ENCODE data around the gene MPP2.
"Not testable (repeated sequence)": the region's sequence is repeated elsewhere in the genome, so short reads cannot be mapped to it uniquely, and the experiment has no call there.

The MPP2 gene

DNA sequence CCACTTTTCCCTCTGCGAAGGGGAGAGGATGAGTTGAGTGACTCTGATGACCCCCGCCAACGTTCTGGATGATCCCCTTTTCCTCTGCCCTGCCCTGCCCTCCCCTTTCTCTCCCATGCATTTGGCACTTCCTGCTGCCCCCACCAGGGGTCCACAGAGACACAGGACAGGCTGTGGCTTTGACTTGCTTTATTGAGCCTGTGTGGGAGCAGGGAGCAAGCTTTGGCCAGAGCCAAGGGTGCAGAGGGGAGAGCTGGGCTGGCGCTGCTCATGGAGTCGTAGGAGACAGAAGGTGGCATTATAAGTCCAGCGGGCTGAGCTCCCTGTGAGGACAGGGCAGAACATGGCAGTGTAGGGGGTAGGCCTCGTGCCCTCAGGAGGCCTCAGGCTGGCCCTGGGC lies 33.3 kb upstream of the MPP2 start:
- Histone ChIP-seq H3K27me3 (ENCODE audit: control insufficient read depth, insufficient read depth, low read length) (peaks cover 25% of the 10 kb centered on the region), H3K4me1 (ENCODE audit: control insufficient read depth, insufficient read depth, low read length) (peaks cover 5% of the 10 kb centered on the region), H3K9ac (ENCODE audit: low read depth, low read length) (no peak overlapping the region)

DNA sequence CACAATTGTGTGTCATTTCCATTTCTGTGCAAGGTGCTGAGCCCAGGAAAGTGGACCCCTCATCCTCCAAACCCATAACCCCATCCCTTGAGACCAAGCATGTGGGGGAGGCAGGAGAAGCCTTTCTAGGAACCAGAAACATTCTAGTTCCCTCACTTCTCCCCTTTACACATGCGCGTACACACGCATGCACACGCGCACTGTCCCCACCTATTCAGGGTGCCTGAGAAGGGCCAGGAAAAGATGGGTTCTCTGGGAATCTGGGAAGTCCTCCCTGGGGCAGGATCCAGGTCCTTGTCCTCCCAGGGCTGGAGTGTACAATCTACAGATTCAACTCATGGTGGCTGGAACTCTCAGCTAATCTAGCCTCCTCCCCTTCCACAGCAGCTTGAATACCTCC lies 32.5 kb upstream of the MPP2 start:
- Histone ChIP-seq H3K9ac (ENCODE audit: low read depth, low read length) (no peak overlapping the region), H3K4me2 (ENCODE audit: low read length) (no peak overlapping the region), H3K9me3 (replicated peaks; ENCODE audit: low read length) (no peaks in the 10 kb centered on the region), H3K4me1 (ENCODE audit: control insufficient read depth, insufficient read depth, low read length) (peaks cover 5% of the 10 kb centered on the region), H3K4me3 (ENCODE audit: low read length) (no peak overlapping the region), H3K36me3 (ENCODE audit: insufficient read depth, low read length) (no peaks in the 10 kb centered on the region), H3K27me3 (ENCODE audit: control insufficient read depth, insufficient read depth, low read length) (peaks cover 25% of the 10 kb centered on the region)

More for the DNA sequence above, 33.3 kb upstream of the MPP2 start:
- no peak overlapping the region for H3K4me2 ChIP-seq (ENCODE audit: low read length)
- H3K36me3 ChIP-seq (ENCODE audit: insufficient read depth, low read length) = no peaks in the 10 kb centered on the region
- H3K9me3 ChIP-seq (replicated peaks; ENCODE audit: low read length) = no peaks in the 10 kb centered on the region
- no peak overlapping the region for H3K4me3 ChIP-seq (ENCODE audit: low read length)

DNA sequence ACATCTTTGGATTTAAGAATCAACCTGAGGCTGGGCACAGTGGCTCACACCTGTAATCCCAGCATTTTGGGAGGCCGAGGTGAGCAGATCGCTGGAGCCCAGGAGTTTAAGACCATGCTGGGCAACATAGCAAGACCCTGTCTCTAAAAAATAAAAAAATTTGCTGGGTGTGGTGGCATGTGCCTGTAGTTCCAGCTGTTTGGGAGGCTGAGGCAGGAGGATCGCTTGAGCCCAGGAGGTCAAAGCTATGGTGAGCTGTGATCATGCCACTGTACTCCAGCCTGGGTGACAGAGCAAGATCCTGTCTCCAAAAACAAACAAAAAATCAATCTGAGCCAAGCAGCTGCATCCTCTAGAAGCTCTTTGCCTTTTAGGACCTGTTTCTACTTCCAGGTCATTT lies 32.1 kb upstream of the MPP2 start:
- H3K27me3 ChIP-seq (ENCODE audit: control insufficient read depth, insufficient read depth, low read length) = peaks cover 25% of the 10 kb centered on the region
- not testable (repeated sequence) for H3K9me3 ChIP-seq (replicated peaks; ENCODE audit: low read length); H3K9ac ChIP-seq (ENCODE audit: low read depth, low read length); H3K36me3 ChIP-seq (ENCODE audit: insufficient read depth, low read length); H3K4me3 ChIP-seq (ENCODE audit: low read length); H3K4me1 ChIP-seq (ENCODE audit: control insufficient read depth, insufficient read depth, low read length); H3K4me2 ChIP-seq (ENCODE audit: low read length)

DNA sequence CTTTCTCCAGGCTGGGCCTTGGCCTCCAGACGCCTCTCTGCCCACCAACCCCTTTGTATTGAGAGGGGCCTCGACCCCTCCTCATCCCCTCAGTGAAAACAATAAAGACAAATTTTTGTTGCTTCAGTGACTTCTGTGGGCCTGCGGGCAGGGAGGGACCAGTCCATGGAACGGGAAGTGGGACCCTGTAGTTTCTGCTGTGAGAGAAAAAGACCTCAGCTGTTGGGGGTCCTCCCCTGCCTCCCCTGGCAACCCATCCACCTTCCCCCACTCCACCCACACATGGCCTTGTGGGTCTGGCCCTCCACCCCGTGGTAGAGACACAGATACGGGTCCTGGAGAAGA lies 31.5 kb upstream of the MPP2 start:
- Histone ChIP-seq H3K4me1 (ENCODE audit: control insufficient read depth, insufficient read depth, low read length) (peaks cover 5% of the 10 kb centered on the region), H3K4me2 (ENCODE audit: low read length) (no peak overlapping the region), H3K4me3 (ENCODE audit: low read length) (no peak overlapping the region), H3K27me3 (ENCODE audit: control insufficient read depth, insufficient read depth, low read length) (peaks cover 32% of the 10 kb centered on the region), H3K9ac (ENCODE audit: low read depth, low read length) (no peak overlapping the region), H3K9me3 (replicated peaks; ENCODE audit: low read length) (no peaks in the 10 kb centered on the region), H3K36me3 (ENCODE audit: insufficient read depth, low read length) (no peaks in the 10 kb centered on the region)

DNA sequence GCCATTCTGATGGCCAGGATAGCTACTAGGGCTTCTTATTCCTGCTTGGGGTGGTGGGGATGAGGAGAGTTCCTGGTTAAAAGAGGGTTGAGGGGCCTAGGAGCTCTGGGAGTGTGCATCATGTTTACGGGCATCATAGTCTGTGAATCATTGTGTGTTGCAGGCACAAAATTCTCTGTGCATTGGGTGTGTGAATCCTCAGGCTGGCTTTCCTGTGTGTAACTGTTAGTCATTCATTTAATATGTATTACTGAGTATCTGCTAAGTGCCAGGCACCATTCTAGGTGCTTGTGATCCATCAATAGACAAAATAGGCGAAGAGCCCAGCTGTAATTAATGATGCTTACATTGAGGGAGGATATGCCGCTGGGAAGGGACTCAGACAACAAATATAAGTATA lies 29.1 kb upstream of the MPP2 start:
- H3K4me2 ChIP-seq (ENCODE audit: low read length) = no peak overlapping the region
- peaks cover 49% of the 10 kb centered on the region for H3K27me3 ChIP-seq (ENCODE audit: control insufficient read depth, insufficient read depth, low read length)
- H3K36me3 ChIP-seq (ENCODE audit: insufficient read depth, low read length) = no peaks in the 10 kb centered on the region
- no peak overlapping the region for H3K9ac ChIP-seq (ENCODE audit: low read depth, low read length)
- peaks cover 5% of the 10 kb centered on the region for H3K4me1 ChIP-seq (ENCODE audit: control insufficient read depth, insufficient read depth, low read length)
- no peaks in the 10 kb centered on the region for H3K9me3 ChIP-seq (replicated peaks; ENCODE audit: low read length)
- H3K4me3 ChIP-seq (ENCODE audit: low read length) = no peak overlapping the region

DNA sequence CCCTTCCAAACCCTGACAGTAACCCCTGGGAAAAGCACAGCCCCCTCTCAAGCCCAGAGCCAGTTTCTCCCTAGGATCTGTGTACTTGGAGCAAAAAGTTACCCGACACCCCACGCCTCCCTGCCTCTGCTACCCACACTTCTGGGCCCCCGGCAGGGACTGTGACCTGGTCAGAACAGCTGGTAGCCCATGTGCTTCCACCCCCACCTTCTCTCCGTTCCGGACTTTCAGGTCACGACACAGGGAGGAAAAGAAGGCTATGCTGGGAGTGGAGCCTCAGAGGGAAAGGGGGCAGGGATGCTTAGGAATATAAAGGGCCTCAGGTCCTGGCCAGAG lies 28.6 kb upstream of the MPP2 start:
- Histone ChIP-seq H3K4me3 (ENCODE audit: low read length) (no peak overlapping the region), H3K27me3 (ENCODE audit: control insufficient read depth, insufficient read depth, low read length) (peaks cover 54% of the 10 kb centered on the region), H3K4me1 (ENCODE audit: control insufficient read depth, insufficient read depth, low read length) (peaks cover 5% of the 10 kb centered on the region), H3K9me3 (replicated peaks; ENCODE audit: low read length) (no peaks in the 10 kb centered on the region), H3K9ac (ENCODE audit: low read depth, low read length) (no peak overlapping the region), H3K4me2 (ENCODE audit: low read length) (no peak overlapping the region), H3K36me3 (ENCODE audit: insufficient read depth, low read length) (no peaks in the 10 kb centered on the region)

DNA sequence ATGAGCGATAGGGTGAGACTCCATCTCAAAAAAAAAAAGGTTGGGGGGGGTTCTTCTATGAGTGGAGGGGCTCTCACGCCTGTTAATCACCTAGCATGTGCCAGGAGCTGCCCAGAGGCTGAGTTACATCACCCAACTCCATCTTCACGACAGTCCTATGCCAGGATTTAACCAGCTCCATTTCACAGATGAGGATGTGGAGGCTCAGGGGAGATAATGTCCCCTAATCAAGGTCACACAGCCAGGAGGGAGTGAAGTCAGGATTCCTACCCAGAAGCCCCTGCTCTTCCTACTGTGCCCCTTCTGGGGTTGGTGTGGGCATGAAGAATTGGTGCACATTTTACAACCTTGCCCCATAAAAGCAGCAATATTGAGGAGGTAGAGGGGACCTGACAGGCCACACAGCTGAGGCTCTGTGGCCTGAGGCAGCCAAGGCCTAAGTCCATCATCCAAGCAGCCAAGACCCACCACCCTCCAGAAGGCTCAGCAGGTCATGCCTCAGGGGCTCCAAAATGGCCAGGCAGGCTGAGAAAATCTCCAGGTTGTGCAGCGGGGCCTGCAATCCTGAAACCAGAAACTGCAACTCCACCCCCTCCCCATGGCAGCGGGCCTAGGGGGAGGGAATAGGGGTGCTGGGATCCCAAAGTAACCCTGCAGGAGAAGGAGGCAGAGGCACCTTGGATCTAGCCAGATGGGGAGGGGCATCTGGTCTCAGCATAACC lies 28.0 kb upstream of the MPP2 start:
- Histone ChIP-seq H3K36me3 (ENCODE audit: insufficient read depth, low read length) (no peaks in the 10 kb centered on the region), H3K4me2 (ENCODE audit: low read length) (no peak overlapping the region), H3K27me3 (ENCODE audit: control insufficient read depth, insufficient read depth, low read length) (peaks cover 53% of the 10 kb centered on the region), H3K4me3 (ENCODE audit: low read length) (no peak overlapping the region), H3K4me1 (ENCODE audit: control insufficient read depth, insufficient read depth, low read length) (peaks cover 5% of the 10 kb centered on the region), H3K9me3 (replicated peaks; ENCODE audit: low read length) (no peaks in the 10 kb centered on the region), H3K9ac (ENCODE audit: low read depth, low read length) (no peak overlapping the region)

DNA sequence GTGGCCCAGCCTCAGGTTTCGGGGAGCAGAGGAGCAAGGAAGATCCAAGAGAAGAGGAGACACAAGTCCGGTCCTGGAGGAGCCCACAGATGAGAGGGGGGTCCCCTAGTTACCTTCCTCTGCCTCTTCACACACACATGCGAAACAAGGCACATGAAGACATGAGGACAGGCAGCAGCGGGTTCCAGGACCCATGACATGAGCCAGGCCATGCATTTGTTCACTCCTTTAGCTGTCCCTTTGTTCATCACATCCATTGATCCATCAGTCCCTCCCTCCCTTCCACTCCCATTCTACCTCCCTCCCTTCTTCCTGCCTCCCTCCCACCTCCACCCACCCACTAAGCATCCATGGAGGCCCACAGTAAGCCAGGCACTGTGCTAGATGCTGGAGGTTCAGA lies 25.6 kb upstream of the MPP2 start:
- Histone ChIP-seq H3K9ac (ENCODE audit: low read depth, low read length) (no peak overlapping the region), H3K4me2 (ENCODE audit: low read length) (no peak overlapping the region), H3K27me3 (ENCODE audit: control insufficient read depth, insufficient read depth, low read length) (peaks cover 49% of the 10 kb centered on the region), H3K4me1 (ENCODE audit: control insufficient read depth, insufficient read depth, low read length) (peaks cover 3% of the 10 kb centered on the region), H3K9me3 (replicated peaks; ENCODE audit: low read length) (no peaks in the 10 kb centered on the region), H3K4me3 (ENCODE audit: low read length) (no peak overlapping the region), H3K36me3 (ENCODE audit: insufficient read depth, low read length) (no peaks in the 10 kb centered on the region)

DNA sequence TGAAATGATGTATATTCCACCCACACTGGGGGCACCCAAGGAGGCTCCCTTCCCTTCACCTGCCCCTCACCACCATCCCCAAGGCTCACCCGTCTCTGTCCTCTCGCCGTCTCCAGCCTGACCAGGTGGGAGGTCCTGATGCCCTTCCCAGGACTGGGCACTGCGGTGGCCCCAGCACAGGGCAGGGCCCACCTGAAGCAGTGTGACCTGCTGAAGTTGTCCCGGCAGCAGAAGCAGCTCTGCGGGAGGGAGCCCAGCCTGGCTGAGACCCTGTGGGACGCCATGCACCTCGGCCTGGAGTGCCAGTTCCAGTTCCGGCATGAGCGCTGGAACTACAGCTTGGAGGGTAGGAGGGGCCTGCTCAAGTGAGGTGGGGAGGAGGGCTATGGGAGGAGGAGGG lies 25.0 kb upstream of the MPP2 start:
- Histone ChIP-seq H3K4me1 (ENCODE audit: control insufficient read depth, insufficient read depth, low read length) (no peaks in the 10 kb centered on the region), H3K9ac (ENCODE audit: low read depth, low read length) (no peak overlapping the region), H3K27me3 (ENCODE audit: control insufficient read depth, insufficient read depth, low read length) (peaks cover 52% of the 10 kb centered on the region), H3K36me3 (ENCODE audit: insufficient read depth, low read length) (no peaks in the 10 kb centered on the region), H3K4me3 (ENCODE audit: low read length) (no peak overlapping the region), H3K4me2 (ENCODE audit: low read length) (no peak overlapping the region), H3K9me3 (replicated peaks; ENCODE audit: low read length) (no peaks in the 10 kb centered on the region)

DNA sequence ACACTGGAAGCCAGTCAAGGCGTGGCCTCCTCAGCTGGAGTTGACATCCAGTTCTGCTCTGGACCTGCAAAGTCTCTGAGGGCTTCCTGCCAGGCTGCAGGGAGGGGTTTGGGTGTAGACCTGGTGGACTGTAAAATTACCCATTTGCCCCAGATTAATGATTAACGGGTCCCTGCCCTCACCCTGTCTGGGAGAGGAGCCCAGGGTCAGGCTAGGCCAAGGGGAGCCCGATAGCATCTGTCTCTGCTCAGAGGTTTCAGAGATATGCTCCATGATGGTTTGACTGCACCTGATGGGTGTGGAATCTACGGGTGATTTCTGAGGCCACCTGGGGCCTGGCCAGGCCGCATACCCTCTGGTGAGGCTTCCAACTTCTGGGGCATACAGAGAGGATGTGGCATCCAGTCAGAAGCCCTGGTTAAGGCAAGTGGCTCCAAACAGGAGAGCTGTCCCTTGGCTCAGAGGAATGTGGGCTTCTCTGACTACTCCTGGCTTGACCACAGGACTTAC lies 23.8 kb upstream of the MPP2 start:
- no peak overlapping the region for H3K4me3 ChIP-seq (ENCODE audit: low read length)
- no peaks in the 10 kb centered on the region for H3K9me3 ChIP-seq (replicated peaks; ENCODE audit: low read length)
- peaks cover 4% of the 10 kb centered on the region for H3K4me1 ChIP-seq (ENCODE audit: control insufficient read depth, insufficient read depth, low read length)
- no peak overlapping the region for H3K4me2 ChIP-seq (ENCODE audit: low read length)
- peaks cover 63% of the 10 kb centered on the region for H3K27me3 ChIP-seq (ENCODE audit: control insufficient read depth, insufficient read depth, low read length)
- no peaks in the 10 kb centered on the region for H3K36me3 ChIP-seq (ENCODE audit: insufficient read depth, low read length)
- no peak overlapping the region for H3K9ac ChIP-seq (ENCODE audit: low read depth, low read length)

DNA sequence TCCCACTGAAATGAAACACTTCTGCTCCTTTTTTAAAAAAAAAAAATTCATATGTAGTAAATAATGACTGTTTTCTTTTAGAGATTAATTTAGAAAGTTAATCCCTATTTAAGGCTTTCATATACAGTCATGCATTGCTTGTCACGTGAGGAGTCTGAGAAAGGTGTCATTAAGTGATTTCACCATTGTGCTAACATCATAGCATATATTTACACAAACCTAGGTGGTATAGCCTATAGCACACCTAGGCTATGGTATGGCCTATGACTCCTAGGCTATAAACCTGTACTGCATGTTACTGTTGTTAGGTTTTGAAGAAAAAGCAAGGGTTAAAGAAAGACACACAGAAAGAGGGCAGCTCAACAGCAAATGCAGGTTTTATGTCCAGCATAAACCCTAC lies 21.3 kb upstream of the MPP2 start:
- H3K9ac ChIP-seq (ENCODE audit: low read depth, low read length) = no peak overlapping the region
- peaks cover 79% of the 10 kb centered on the region for H3K27me3 ChIP-seq (ENCODE audit: control insufficient read depth, insufficient read depth, low read length)
- H3K4me3 ChIP-seq (ENCODE audit: low read length) = no peak overlapping the region
- H3K36me3 ChIP-seq (ENCODE audit: insufficient read depth, low read length) = no peaks in the 10 kb centered on the region
- H3K4me1 ChIP-seq (ENCODE audit: control insufficient read depth, insufficient read depth, low read length) = peaks cover 4% of the 10 kb centered on the region
- H3K9me3 ChIP-seq (replicated peaks; ENCODE audit: low read length) = no peaks in the 10 kb centered on the region
- H3K4me2 ChIP-seq (ENCODE audit: low read length) = no peak overlapping the region

DNA sequence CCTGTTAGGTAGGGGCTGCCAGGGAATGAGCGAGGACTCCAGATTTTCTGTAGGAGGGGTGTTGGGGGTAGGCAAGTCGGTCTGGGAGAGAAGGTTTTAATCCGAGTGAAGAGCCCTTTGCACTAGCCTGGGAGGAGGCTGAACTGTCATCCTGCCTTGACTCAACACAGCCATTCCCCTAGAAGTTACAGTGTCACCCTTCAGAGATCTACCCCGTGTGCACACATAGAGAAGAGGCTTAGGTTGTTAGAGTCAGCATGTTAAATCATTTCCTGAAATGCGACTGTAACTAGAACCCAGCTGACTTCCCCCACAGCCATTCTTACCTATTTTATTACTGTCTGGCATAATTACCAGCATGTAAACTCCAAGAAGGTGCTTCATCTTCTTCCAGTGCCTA lies 20.6 kb upstream of the MPP2 start:
- not testable (repeated sequence) for H3K4me3 ChIP-seq (ENCODE audit: low read length); H3K9ac ChIP-seq (ENCODE audit: low read depth, low read length); H3K9me3 ChIP-seq (replicated peaks; ENCODE audit: low read length); H3K4me1 ChIP-seq (ENCODE audit: control insufficient read depth, insufficient read depth, low read length); H3K36me3 ChIP-seq (ENCODE audit: insufficient read depth, low read length)
- Histone ChIP-seq H3K27me3 (ENCODE audit: control insufficient read depth, insufficient read depth, low read length) (peaks cover 79% of the 10 kb centered on the region), H3K4me2 (ENCODE audit: low read length) (peak overlapping the region; percentile 49)
